H1 (cell line): ENCODE data around the gene TLE2. TPM values are rescaled to one million over a fixed set of nuclear protein-coding genes. Genes with fewer than 3 reads are reported as not detected.

Experiments used
- SIX5 ChIP-seq: IDR thresholded peaks from 2 replicates; pipeline ENCODE4 v1.6.1; 2011; ENCODE audit warnings: mild to moderate bottlenecking, low read depth, low read length
- polyA plus RNA-seq, 7 experiments: library from polyadenylated mRNA; depleted of rRNA in 3 of 7; stranded (reverse) in 5 of 7; unstranded in 2 of 7; fragments of >200 nt in 5 of 7; fragments of 200-250 nt in 2 of 7; gene quantifications; 1 replicate in 5 of 7; 2 replicates in 1 of 7; 4 replicates in 1 of 7; pipeline versions ENCODE4 v1.2.1 to v1.2.3, GENCODE V29; 2011 to 2013; ENCODE audit warnings: missing spikeins in 2 of 7, mixed read lengths in 2 of 7
- total RNA-seq: library from RNA; stranded (reverse); fragmentation: NEBNext Ultra II Directional; extraction: Animal tissue kit (Norgen Biotek cat#: 25700); gene quantifications from 2 replicates; pipeline ENCODE4 v1.2.1, GENCODE V29; 2021

TLE2 gene
- total and polyA plus RNA-seq, 2 of the 8 experiments (the other 6 are each of a cell fraction or from before 2014, with no cell fraction given), result 8.0 to 11.5 TPM

DNA sequence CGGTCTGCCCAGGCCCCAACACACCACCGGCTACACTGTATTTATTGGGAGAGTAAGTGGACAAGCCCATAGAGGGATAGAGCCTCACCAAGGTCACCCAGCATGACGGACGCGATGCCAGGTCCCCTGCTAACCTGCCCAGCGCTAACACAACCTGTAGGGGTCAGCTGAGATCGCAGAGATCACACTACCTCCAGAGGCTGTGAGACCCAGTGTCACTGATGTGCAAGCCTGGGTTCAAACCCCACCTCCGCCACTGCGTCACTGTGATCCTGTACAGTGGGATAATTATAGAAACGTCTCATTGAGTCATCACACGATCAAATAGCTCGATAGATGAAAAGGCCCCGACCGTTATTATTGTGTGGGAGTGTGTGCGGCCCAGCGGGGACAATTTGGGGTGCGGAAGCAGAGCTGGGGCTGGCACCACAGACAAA is 10.6 kb upstream of the TLE2 start (continued):
- TF ChIP-seq SIX5, result no peak
